Stimulated activated CD8-positive, alpha-beta memory T cell treated with anti-CD3 and anti-CD28 coated beads, Interleukin-7, amount 100 ng/mL, for 24 hours (primary cell): ENCODE data around the gene ZFP64.
"Not testable (repeated sequence)": the region's sequence is repeated elsewhere in the genome, so short reads cannot be mapped to it uniquely, and the experiment has no call there.

ENCODE experiments used
- DNase-seq: peaks from one replicate; pipeline ENCODE4 v3.0.0-alpha.2; 2020; ENCODE audit warnings: low read depth

Gene ZFP64

DNA sequence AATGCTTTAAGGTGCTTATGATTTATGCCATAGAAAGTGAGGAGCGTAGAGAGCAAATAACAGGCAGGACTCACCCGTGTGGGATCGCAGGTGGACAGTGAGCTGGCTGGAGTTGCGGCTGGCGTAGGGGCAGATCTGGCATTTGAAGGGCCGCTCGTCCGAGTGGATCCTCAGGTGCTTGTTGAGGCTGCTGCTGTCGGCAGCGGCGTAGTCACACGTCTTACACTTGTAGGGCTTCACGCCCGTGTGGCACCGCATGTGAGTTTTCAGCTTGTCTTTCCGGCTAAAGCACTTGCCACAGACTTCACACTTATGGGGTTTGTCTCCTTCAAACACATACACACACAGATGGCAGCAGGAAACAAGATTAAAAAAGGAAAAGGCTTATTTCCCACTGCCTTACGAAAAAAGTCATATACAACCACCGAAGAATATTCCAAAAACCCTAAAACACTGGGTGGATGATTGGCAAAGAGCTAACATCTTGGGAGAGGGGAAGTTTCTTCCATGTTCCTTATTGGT lies 31.5 kb downstream of the ZFP64 start:
- DNase-seq, result no peak

DNA sequence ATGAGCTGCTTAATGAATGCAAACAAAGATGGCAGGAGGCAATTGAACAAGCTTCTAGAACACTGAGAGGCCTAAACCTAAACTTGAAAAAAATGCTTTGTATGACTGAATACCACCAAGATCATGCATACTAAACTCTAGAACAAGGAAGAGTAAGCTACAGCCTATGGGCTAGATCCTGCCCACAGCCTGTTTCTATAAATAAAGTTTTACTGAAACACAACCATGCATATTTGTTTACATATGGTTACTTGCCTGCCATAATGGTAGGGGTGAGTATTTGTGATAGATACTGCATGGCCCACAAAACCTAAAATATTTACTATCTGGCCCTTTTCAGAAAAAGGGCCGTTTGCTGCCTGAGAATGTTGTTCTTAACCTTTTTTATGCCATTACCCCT lies 37.0 kb downstream of the ZFP64 start:
- no peak for DNase-seq

DNA sequence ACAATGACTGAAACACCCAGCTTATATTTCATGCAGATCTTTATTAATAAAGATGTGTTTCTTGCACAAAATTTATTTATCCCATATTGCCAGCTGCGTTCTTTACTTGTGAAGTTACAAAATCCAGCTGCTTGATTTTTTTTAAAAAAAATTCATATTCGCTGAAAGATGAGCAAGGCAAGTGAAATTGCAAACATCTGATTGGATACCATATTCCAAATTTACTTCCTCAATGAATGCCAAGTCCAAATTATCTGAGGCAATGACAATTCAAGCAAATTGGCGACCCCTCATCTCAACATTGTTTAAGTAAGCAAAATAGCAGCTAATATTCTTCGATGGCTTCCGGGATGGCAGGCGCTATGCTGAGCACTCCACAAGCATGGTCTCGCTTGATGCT lies 37.7 kb downstream of the ZFP64 start:
- DNase-seq, result no peak

DNA sequence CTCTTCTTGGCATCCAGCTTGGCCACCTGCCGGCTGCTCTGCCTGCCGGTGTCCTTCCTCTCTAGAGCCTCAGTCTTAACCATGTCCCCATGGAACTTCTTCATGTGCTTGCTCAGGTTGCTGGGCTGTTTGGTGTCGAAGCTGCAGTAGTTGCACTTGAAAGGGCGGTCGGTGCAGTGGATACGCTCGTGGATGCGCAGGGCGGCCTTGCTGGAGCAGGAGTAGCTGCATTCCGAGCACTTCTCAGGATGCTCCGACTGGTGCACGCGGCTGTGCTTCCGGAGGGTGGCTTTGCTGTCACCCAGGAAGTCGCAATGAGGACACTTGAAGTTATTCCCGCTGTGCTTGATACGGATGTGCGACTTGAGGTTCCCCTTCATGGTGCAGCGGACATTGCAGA lies 38.7 kb downstream of the ZFP64 start:
- no peak for DNase-seq

DNA sequence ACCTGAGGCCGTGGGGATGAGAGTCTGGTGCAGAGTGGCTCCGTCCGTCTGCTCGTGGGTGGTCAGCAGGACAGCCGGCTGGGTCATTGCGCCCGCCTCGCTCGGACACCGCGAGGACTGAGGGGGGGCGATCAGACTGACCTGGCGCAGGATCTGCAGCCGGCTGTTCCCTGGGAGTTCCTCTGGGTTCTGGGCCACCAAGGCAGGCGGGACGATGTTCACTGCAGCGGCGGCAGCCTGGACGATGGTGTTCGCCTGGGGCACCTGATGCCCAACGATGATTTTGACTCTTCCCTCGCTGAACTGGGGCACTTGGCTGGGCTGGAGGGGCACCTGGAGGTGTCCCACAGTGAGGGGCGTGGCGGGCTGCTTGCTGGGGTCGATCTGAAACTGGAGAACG lies 39.2 kb downstream of the ZFP64 start:
- DNase-seq, result no peak

DNA sequence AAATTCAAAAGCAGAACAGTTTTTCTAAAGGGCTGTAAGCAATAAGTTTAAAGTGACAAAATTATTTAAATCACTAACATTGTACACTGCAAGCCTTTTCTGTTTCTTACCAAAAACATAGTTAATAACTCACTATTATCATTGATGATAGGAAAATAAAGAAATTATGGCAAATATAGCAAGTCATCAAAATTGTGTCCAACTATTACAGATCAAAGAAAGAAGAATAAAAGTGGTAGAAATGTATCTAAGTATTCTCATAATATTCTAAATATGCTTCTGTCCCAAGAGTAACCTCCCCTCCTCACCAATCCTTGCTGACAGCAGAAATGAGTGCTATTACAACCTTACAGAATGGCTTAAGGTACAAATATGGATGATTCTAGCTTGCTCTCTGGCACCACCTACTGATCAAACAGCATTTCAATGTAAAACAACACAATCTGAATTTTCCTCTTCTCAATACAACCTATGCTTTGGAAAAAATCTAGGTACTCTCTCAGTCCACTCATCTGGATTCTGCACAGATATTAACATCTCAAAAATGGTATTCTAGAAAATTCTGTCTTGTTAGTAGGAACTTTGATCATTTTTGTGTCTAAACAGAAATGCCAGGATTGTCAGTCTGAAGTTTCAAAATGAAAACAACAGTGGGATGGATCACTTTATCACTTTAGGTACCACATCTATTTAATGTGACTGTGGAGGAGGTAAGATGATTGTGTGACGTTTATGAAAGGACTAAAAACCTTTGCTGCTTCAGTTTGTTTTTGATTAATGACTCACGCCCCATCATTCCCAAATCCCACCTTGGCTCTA lies 40.9 kb downstream of the ZFP64 start:
- no peak for DNase-seq

DNA sequence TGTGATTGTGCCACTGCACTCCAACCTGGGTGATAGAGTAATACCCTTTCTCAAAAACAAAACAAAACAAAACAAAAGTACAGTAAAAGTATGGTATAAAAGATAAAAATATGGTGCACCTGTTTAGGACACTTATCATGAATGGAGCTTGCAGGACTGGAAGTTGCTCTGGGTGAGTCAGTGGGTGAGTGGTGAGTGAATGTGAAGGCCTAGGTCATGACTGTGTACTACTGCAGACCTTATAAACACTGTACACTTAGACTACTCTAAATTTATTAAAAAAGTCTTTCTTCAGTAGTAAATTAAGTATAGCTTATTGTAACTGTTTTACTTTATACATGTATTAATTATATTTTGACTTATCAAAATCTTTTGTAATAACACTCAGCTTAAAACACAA lies 46.0 kb downstream of the ZFP64 start:
- no peak for DNase-seq

DNA sequence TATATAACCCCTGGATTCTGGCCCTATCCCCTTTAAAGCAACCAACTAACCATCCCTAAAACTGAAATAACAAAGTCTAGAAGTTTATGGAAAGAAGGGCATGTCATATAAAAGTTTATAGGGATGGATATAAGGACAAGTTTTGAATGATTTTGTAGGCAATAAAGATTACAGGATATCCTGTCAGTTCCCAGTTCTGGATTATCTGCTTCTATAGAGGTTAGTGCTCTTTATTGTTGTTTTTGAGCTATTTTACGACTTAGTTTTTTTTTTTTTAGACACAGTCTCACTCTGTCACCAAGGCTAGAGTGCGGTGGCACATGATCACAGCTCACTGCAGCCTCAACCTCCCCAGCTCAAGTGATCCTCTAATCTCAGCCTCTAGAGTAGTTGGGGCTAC lies 48.3 kb downstream of the ZFP64 start:
- no peak for DNase-seq

DNA sequence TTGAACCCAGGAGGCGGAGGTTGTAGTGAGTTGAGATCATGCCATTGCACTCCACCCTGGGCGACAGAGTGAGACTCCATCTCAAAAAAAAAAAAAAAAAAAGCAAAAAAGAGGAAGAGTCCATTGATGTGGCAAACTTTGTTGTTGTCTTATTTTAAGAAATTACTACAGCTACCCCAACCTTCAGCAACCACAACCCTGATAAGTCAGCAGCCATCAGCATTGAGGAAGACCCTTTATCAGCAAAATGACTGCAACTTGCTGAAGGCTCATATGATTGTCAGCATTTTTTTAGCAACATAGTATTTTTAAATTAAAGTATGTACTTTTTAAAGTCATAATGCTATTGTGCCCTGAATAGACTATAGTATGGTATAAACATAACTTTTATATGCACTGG lies 48.8 kb downstream of the ZFP64 start:
- no peak for DNase-seq

DNA sequence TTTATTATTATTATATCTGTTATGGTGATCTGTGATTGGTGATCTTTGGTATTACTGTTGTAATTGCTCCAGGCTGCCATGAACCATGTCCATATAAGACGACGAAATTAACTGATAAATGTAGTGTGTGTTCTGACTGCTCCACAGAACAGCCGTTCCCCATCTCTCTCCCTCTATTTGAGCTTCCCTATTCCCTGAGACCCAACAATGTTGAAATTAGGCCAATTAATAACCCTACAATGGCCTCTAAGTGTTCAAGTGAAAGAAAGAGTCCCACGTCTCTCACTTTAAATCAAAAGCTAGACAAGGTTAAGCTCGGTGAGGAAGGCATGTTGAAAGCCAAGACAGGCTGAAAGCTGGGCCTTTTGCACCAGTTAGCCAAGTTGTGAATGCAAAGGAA lies 51.6 kb downstream of the ZFP64 start:
- DNase-seq, result no peak

DNA sequence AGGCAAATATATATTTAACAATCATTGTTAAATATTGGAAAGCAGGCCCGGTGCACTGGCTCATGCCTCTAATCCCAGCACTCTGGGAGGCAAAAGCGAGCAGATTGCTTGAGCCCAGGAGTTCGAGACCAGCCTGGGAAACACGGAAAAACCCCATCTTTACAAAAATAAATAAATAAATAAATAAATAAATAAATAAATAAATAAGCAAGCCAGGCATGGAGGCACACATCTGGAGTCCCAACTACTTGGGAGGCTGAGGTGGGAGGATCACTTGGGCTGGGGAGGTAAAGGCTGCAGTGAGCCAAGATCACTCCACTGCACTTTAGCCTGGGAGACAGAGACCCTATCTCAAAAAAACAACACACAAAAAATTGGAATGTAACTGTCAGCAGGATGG lies 53.7 kb downstream of the ZFP64 start:
- no peak for DNase-seq

DNA sequence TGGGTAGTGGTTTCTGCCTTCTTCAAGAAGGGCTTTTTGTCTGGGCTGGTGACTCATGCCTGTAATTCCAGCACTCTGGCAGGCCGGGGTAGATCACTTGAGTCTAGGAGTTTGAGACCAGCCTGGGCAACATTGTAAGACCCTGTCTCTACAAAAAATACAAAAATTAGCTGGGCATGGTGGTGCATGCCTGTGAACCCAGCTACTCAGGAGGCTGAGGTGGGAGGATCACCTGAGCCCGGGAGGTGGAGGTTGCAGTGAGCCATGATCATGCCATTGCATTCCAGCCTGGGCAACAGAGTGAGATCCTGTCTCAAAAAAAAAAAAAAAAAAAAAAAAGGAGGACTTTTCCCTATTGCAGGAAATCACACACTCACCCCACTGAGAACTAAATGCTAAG lies 57.9 kb downstream of the ZFP64 start:
- DNase-seq, result not testable (repeated sequence)

DNA sequence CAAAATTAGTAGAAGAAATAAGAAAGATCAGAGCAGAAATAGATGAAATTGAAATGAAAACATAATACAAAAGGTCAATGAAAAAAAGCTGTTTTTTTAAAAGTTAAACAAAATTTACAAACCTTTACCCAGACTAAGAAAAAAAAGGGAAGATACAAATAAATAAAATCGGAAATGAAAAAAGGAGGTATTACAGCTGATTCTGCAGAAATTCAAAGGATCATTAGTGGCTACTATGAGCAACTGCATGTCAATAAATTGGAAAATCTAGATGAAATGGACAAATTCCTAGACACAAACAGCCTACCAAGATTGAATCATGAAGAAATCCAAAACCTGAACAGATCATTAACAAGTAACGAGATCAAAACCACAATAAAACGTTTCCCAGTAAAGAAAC lies 59.2 kb downstream of the ZFP64 start:
- no peak for DNase-seq

DNA sequence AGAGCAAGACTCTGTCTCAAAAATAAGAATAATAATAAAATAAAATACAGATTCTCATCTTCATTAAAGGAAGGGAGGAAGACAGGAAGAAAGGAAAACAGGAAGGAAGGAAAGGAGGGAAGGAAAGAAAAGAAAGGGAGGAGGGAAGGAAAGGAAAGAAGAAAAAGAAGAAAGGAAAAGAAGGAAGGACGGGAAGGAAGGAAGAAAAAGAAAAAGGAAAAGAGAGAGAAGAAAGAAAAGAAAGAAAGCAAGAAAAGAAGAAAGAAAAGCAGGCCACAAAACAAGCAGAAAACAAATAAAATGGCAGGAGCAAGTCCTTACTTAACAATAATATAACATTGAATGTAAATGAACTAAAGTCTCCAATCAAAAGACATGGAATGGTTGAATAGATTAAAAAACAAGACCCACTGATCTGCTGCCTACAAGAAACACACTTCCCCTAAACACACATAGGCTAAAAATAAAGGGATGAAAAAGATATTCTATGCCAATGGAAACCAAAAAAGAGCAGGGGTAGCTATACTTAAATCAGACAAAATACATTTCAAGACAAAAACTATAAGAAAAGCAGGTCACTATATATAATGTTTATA lies 60.4 kb downstream of the ZFP64 start:
- DNase-seq, result no peak

DNA sequence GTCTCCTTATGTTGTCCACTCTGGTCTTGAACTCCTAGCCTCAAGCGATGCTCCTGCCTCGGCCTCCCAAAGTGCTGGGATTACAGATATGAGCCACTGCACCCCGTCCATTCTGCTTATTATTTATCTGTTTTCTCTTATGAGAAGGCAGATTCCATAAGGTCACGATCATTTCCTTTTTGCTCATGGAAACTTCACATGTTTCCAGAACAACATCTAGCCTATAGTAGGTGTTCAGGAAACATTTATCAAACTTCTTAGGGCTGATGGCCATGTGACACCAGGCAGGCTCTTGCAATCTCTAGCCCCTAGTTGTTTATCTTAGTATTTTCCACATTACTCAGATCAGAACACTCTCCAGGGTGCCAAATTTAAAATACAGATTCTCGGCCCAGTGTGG lies 61.2 kb downstream of the ZFP64 start:
- no peak for DNase-seq

DNA sequence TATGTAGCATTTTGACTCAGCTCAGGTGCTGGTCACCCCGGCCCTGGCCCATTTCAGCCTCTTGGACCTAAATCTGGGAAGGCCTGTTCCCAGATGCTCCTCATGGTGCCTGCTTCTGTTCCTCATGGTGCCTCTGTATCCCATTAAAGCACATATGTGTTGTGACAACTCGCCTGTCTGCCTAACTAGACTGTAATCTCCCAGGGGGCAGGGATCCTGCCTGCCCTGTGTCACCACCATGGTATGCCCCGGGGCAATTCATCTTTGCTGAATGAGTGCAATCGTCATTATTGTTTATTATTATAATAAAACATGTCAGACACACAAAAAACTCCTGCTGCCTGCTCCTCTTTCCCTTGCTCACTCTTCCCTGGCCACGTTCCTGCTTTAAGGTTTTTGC lies 62.0 kb downstream of the ZFP64 start:
- no peak for DNase-seq

DNA sequence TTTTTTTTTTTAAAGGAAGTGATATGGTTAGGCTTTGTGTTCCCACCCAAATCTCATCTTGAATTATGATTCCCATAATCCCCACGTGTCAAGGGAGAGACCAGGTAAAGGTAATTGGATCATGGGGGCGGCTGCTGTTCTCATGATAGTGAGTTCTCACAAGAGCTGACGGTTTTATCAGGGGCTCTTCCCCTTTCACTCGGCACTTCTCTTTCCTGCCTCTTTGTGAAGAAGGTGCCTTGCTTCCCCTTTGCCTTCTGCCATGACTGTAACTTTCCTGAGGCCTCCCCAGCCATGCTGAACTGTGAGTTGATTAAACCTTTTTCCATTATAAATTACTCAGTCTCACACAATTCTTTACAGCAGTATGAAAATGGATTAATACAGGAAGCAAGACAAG lies 64.3 kb downstream of the ZFP64 start:
- DNase-seq, result no peak

DNA sequence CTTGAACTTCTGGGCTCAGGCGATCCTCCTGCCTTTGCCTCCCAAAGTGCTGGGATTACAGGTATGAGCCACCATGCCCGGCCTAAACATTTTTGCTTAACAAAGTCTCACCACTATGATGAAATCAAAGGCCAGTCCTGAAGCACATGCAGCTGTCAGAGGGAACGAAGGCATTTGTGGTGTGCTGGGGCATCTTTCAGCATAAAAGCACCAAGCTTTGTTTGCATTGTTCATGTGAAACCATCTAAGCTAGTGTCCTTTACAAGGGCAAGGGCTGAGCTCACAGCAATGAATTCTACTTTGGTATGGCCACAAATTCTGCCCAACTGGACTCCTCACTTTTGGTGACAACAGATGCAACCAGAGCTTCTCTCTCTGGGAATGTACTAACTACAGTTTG lies 66.8 kb downstream of the ZFP64 start:
- no peak for DNase-seq

DNA sequence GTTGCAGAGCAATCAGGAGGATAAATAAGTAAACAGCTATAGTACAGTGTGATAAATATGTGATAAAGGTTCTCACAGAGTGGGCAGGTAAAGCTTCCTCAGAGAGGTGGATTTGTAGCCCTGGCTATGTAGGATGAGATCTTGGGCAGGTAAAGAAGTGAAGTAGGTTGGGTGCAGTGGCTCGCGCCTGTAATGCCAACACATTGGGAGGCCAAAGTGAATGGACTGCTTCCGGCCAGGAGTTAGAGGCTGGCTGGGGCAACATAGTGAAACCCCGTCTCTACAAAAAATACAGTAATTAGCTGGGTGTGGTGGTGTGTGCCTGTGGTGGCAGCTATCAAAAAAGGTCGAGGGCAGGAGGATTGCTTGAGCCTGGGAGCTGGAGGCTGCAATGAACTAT lies 72.9 kb downstream of the ZFP64 start:
- DNase-seq, result no peak

DNA sequence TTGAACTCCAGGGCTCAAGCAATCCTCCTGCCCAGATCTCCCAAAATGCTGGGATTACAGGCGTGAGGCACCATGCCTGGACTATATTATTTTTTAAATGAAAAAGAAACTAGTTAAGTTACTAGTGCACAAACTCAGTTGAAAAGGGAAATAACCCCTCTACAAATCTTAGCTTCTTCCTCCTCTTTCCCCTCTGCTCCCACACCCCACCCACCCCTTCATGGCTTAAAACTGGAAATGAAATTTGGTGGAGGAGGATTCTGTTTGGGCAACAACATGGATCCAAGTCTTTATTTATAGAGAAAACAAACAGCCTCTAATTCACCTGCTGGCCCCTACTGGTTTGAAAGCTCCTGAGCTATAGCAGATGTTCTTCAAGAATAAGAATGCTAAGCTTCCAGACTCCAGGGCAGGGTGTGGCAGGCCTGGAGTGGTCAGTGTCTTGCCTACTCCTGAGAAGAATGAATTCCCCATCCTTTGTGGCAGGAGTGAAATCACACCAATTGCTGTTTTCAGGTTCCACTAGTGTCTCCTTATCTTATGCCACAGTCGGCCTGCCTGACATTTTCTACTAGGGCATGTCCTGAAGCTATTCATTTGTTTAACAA lies 73.5 kb downstream of the ZFP64 start:
- DNase-seq, result no peak

DNA sequence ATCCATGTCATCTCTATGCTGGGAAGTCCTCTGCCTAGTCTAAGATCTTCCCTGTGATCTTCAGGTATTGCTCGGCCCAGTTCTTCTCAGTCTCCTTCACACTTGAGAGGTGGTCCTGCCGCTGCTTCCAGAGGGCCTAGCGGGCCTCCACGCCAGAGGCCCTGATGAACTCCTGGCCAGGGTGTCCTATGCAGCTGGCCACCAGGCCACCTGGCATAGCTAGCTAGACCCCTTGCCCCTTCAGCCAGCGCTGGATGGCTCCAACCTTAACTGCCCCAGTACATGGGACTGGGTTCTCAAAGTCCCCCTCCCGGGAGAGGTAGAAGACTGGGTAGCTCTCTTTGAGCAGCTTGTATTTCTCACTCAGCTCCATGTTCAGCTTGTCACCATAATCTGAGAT lies 81.1 kb downstream of the ZFP64 start:
- DNase-seq, result no peak

DNA sequence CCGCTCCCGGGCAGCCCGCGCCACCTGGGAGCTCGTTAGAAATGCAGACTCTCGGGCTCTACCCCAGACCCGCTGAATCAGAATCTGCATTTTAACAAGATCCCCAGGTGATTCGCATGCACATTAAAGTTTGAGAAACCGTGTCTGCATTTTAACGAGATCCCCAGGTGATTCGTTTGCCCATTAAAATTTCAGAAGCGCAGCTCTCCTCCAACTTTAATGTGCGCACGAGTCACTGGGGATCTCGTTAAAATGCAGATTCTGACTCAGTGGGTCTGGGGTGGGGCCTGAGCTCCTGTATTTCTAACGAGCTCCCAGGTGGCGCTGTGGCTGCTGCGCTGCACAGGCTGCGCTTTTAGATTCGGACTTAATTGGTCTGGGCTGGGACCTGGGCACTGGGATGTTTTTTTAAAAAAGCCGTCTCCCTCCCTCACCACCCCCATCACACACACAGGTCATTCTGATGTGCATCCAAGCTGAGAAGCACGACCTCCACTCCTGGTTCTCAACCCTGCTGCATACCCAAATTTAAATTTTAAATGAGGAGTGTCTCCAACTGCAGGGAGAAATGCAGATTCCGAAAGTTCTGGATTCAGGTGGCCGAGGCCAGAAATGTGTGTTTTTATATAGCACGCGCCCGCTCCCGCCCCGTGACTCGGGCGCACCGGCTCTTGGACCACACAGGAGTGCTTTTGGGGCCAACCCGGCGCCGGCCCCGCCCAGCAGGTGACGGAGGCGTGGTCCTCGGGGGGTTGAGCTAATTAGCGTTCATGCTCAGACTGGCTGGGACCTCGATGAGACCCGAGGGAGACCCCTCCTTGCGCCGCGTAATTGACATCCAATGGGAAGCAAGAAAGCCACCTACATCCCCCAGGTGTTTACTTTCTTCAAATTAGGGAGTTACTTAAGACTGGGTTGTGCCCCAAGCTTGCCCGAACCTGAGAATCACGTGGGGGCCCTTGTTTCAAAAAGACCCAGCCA lies 85.8 kb downstream of the ZFP64 start:
- DNase-seq, result no peak
